ENCODE measurements around the gene SCN3A.

The SCN3A gene

GRCh38 chr2:165193178-165193777, 10.6 kb downstream of the SCN3A start:
- no peak overlapping the region; the same call in 1 of the 2 replicates for H3K4me3 ChIP-seq (ENCODE audit: low read depth, low read length)
- TF ChIP-seq CTCF (IDR thresholded peaks at IDR 0.05; ENCODE audit: insufficient read depth, low read depth, low read length, missing control alignments), result no peak
- peak; percentile 89 for DNase-seq (ENCODE audit: low read depth)

GRCh38 chr2:165192729-165193128, 11.1 kb downstream of the SCN3A start:
- no peak for TF ChIP-seq CTCF (IDR thresholded peaks at IDR 0.05; ENCODE audit: insufficient read depth, low read depth, low read length, missing control alignments)
- H3K4me3 ChIP-seq (ENCODE audit: low read depth, low read length), result no peak overlapping the region; the same call in 1 of the 2 replicates
- DNase-seq (ENCODE audit: low read depth), result peak; percentile 27

- DNase-seq (ENCODE audit: low read depth), result no peak
- TF ChIP-seq CTCF (IDR thresholded peaks at IDR 0.05; ENCODE audit: insufficient read depth, low read depth, low read length, missing control alignments), result no peak
Measured at GRCh38 chr2:165191096-165191728, 12.6 kb downstream of the SCN3A start.

GRCh38 chr2:165185633-165186032, 18.2 kb downstream of the SCN3A start:
- no peak overlapping the region for H3K4me3 ChIP-seq (ENCODE audit: low read depth, low read length)
- TF ChIP-seq CTCF (IDR thresholded peaks at IDR 0.05; ENCODE audit: insufficient read depth, low read depth, low read length, missing control alignments), result no peak
- no peak for DNase-seq (ENCODE audit: low read depth)

More at GRCh38 chr2:165191096-165191728, 12.6 kb downstream of the SCN3A start:
- no peak overlapping the region for H3K4me3 ChIP-seq (ENCODE audit: low read depth, low read length)

GRCh38 chr2:165182029-165182428, 21.8 kb downstream of the SCN3A start:
- no peak for DNase-seq (ENCODE audit: low read depth)

GRCh38 chr2:165176780-165177179, 27.1 kb downstream of the SCN3A start:
- TF ChIP-seq CTCF (IDR thresholded peaks at IDR 0.05; ENCODE audit: insufficient read depth, low read depth, low read length, missing control alignments), result no peak
- H3K4me3 ChIP-seq (ENCODE audit: low read depth, low read length), result no peak overlapping the region
- no peak for DNase-seq (ENCODE audit: low read depth)

More at GRCh38 chr2:165182029-165182428, 21.8 kb downstream of the SCN3A start:
- TF ChIP-seq CTCF (IDR thresholded peaks at IDR 0.05; ENCODE audit: insufficient read depth, low read depth, low read length, missing control alignments), result no peak
- H3K4me3 ChIP-seq (ENCODE audit: low read depth, low read length), result no peak overlapping the region
